HG02884 (cell line): ENCODE measurements around the gene PBXIP1.
"Not testable (repeated sequence)": the region's sequence is repeated elsewhere in the genome, so short reads cannot be mapped to it uniquely, and the experiment has no call there.

ENCODE experiments used
- ATAC-seq: cut with Tn5 transposase; IDR thresholded peaks from one replicate; pipeline ENCODE4 v1.9.1; 2021; ENCODE audit warnings: mild to moderate bottlenecking, moderate library complexity; ENCODE audit not compliant: unreplicated experiment

PBXIP1 gene

DNA sequence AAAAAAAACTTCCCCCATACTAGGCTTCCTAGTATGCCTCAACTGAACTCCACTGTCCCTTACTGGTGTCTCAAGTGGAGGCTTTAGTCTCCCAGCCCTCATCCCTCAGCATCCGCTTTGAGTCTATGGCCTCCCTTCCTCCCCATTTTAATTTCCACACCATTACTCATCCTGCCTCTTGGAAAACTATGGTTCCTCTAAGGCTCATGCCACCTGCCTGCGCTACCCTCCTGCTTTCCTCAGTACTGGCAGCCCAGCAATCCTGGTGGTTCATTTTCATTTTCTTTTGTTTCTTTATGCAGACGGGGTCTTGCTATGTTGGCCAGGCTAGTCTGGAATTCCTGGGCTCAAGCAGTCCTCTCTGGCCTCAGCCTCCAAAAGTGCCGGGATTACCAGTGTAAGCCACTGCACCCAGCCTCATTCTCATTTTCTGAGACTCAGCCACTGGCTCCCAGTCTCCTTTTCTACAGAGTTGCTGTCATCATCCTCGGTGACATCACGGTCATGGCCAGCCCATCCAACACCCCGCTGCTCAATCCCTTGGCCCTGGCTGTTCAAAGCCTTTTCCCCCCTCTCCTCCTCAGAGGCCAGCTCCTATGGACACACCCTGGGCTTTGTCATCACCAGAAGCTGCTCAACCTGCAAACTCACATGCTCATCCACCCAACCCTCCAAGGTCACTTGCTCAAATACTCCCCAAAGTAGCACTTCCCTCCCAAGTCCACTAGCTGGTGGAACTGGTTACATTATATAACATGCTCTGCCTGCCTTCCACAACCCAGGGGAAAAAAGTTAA lies 17.1 kb downstream of the PBXIP1 start:
- no peak for ATAC-seq

DNA sequence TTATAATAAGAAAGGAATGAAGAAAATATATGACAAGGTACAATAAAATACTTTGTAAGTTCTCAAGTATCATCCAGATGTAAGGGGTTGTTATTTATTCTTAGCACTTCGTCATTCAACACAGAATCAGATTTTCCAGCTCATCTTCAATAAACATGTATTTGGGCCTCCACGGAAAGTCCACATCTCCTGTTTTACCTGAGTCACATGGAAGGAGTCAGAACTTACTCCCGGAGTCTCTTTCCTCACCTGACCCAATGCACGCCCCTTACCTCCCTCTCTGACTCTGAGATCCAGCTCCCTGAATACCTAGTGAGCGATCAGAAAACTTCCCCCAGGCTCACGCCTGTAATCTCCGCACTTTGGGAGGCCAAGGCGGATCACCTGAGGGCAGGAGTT lies 17.9 kb downstream of the PBXIP1 start:
- no peak for ATAC-seq

DNA sequence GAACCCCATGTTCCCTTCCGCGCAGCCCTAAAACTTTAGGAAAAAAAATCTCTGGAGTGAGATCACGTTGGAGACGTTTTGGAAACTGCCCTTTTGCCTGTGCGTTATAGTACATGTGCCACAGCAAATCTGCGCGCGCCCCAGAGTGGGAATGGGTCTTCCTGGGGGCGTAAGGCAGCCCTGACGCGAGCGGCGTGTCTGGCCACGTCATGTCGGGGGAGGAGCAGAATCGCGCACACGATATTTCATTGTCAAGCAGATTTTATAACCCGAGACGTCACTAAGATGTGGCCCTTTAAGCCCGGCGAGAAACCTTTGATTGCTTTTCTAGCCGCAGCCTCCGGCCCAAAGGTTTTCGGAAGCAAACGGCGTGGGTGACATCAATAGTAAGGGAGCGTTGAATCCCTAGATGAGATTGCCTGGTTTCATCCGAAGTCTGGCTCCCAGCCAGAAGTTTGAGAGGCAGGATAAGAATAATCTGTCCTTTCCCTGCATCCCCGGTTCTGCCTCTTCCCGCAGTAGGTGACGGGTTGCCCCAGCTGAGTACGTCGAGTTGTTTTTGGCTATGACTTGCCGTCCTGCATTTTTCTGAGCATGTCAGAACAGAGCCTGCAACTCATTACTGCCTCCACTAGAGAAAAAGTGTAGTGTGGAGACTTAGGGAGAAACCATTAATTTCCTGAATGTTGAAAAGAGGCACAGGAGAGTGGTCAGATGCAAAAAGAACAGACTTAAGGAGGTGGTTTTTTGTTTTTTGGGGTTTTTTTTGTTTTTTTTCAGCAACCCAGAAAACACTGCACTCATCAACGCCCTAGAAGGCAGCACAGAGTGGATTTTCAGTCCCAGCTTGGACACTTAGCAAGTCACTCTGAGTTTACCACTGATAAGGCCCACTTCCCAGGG lies 18.6 kb downstream of the PBXIP1 start:
- ATAC-seq: peak; percentile 56

DNA sequence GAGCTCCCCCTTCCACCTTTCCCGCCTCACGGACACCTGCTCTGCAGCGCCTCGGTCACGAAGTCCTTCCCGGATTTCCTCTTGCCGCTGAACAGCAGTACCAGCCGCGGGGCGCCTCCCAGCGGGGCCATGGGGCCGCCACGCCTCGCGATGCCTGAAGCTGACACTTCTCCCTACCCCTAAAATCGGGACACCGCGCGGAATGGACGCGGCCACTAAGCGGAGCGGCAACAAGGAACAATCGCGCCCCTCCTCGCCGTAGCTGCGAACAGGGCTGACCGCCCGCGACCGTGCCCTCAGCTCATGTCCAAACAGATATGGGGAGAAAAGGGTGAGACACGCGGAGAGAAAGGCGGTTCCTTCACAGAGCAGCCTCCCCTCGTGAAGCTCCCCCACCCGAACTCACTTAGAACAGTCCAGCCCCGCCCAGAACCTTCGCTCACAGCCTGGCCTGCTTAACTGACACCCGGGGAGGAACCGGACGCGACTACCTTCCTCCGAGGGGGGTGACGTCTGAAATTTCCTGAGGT lies 19.3 kb downstream of the PBXIP1 start, which contains the start of gene PMVK:
TSS of gene PMVK (minus strand) at position 165 of the 530 bp plus-strand sequence. CDS start at position 131, 34 bp downstream.
- ATAC-seq: peak; percentile 62

DNA sequence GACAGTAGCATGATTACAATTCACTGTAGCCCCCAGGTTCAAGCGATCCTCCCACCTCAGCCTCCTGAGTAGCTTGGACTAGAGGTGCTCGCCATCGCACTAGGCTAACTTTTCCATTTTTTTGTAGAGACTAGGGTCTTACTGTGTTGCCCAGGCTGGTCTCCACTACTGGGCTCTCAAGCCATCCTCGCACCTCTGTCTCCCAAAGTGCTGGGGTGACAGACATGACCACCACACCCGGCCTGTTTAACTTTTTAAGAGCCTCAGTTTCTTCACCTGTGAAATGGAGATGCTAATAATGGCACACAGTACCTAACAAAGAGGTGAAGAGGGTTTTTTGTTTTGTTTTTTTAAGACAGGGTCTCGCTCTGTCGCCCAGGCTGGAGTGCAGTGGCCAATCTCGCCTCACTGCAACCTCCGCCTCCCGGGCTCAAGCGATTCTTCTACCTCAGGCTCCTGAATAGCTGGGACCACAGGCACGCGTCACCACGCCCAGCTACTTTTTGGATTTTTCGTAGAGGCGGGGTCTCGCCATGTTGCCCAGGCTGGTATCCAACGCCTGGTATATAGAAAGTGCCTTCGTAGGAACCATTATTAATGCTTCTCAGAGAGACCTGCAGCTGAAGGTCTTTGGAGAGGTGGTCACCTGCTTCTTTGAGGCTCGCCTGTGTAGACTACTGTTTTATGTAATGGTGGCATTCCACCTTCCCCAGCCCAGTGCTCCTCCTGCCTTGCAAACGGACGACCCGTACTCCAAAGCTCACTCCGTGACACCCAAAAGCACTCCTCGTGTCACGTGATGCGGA lies 19.9 kb downstream of the PBXIP1 start:
- ATAC-seq: no peak

DNA sequence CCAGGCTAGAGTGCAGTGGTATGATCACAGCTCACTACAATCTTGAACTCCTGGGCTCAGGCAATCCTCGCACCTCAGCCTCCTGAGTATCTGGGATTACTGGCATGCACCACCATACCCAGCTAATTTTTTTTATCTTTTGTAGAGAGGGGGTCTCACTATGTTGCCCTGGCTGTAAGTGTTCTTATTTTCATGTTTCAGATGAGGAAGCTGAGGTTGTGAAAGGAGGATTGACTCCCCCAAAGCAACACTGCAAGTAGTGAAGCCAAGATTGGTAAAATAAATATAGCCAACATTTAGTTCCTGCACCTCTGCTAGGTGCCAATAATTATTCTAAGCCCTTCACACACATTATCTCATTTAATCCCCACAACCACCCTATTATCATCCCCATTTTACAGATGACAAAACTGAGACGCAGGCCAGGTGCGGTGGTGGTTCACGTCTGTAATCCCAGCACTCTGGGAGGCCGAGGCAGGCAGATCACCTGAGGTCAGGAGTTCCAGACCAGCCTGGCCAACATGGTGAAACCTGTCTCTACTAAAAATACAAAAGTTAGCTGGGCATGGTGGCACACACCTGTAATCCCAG lies 21.4 kb downstream of the PBXIP1 start:
- ATAC-seq: no peak

DNA sequence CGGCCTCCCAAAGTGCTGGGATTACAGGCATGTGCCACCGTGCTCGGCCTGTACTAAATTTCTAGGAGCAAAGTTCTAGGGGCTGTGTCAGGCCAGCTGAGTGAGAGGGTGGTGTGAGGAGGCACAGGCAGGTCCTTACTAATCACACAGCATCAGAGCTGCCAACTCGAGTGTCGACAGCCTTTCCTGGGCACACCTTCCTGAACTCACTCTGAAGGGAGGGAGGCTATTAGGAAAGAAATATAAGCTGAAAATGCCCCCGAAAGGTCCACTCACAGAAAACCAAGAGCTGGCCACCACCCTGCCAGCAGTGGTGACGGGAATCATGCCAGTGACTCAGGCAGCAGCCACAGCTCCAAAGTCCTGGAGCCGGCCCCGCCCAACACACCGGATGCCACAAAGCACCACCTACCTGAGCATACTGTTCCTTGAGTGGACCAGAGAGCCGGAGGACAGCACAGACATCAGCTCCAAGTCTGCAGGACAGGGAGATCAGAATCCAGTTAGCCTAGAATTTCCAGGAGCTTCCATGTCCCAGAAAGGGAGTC lies 23.9 kb downstream of the PBXIP1 start:
- no peak for ATAC-seq

DNA sequence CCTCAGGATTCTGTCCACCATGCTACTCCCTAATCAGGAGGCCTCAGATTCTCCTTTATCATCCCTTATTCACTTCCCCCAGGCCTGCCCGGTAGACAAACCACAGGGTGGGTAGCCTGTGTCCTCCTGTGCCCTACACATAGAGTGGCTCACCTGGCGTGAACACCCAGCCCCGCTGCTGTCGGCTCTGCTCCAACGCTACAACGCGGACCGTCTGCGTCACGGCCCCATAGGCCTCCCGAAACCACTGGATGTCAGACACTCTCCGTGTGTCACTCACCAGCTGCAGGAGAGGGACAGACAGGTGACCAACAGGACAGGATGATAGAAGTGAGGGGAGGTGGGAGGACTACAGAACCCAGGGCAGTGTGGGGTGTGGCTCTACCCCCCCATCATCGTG lies 29.7 kb downstream of the PBXIP1 start:
- no peak for ATAC-seq

DNA sequence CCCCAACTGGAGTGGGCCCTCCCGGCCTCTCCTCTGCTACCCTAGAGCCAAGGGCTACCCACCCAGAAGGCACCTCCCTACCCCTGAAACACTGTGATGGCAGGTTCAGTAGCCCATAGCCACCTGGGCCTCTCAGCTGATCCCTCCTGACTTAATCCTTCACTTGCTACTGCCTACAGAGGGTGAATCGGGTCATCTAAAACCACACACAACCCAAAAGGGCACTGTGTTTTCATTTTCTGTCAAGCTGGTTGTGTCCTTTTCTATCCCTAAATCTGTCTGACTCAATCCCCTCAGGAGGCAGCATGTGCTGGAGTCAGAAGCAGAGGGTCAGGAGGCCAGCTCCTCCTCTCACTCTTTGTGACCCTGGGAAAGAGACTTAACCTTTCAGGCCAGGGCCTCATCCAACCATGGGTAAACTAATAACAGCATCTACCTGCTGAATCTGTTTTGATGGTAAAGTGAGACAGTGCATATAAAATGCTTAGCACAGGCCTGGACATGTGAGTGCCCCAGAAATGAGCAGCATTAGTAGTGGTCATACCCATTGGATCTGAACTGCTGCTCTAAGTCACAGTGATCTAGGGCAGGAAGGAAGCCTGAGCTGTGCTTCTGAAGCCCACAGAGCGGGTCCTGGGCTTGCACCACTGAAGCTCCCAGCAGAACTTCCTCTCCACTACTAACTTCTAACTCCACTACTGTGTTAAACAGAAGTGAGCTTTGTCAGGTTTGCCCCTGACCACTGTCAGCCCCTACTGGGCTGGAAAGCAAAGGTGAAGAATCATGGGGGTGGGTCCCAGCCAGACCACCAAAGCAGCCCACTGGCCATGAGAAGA lies 30.3 kb downstream of the PBXIP1 start:
- ATAC-seq: no peak

DNA sequence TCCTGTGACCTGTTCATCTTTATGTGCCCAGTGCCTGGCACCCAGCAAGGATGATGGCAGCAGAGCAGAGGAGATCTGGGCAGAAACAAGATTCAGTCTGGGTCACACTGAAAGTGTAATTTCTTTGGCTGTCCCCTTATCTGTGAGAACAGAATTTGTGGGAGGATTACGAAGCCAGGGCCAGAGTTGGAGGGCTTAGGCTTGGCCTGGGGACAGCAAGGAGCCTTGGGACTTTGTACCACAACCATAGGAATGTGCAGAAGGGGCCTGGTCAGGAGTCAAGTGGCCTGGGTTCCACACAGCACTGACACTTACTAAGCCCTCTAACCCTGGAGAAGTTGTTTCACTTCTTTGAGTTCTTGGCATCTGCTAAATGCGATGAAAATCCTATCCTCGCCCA lies 32.2 kb downstream of the PBXIP1 start:
- ATAC-seq: no peak

DNA sequence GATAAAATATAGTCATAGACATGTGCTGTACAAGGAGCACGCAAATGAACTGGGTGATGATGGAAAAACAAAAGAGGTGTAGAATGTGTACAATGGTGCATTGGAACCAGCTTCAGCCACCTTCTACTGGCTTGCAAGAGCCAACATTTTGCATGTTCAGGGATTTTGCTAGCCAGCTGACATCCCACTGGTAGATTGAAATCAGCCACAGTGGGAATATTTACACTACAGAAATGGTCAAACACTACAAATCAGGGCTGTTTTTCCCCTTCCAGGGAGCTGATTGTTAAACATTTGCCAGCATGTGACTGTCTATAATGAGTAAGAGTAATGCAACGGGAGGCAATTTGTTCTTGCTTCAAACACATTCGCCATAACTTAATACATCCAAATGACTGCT lies 42.6 kb downstream of the PBXIP1 start:
- no peak for ATAC-seq

DNA sequence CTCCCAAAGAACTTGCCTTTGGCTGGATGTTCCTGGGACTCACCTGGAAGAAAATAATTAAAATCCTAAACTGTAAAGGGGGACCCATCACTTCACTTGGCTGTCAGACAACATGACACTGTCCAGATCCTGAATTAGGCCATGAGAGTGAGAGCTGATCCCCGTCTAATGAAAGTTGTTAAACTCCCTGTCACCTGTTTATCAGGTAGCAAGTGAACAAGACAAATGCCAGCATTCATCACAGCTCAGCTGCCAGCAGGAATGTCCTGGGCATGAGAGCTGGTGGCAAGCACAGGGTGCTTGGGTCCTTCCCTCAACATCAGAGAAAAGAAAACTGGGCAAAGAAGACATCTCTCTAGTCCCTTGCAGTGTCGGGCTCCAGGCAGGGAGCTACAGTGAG lies 43.1 kb downstream of the PBXIP1 start:
- ATAC-seq: no peak

DNA sequence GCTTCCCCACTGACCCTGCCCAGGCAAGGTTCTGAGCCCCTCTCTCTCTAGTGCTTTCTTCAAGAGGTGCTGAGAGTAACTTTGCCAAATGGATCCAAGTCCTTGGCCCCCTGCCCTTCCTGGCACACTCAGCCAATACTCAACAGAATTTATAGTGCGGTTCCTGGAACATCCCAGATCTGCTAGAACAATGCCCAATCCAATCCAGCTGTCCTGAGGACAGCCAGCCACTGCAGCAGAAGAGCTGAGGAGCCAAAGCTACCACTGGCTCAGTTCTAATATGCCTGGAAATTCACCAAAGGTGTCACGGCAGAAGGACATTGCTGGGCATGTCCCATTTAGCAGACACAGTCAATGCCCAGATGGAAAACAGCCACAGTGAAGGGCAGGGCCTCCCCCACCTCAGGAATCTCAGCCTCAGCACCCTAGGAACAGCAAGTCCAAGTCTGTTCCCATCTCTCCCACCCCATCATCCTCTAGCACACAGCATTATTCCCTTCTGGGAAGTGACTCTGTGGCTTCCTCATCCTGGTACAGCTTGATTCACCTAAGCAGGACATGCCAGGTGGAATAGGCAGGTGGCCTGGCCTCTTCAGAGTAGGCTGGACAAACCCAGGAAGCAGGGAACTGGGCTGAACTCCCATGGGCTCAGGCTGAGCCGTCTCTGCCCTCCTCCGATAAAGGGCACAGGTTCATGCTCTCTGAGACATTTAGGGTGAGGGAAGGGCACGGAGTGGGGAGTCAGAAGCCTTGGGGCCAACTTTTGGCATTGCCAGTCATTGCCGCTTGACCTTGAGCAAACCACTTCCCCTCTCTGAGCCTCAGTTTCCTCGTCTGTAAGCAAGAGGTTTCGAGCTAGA lies 44.0 kb downstream of the PBXIP1 start:
- ATAC-seq: no peak

DNA sequence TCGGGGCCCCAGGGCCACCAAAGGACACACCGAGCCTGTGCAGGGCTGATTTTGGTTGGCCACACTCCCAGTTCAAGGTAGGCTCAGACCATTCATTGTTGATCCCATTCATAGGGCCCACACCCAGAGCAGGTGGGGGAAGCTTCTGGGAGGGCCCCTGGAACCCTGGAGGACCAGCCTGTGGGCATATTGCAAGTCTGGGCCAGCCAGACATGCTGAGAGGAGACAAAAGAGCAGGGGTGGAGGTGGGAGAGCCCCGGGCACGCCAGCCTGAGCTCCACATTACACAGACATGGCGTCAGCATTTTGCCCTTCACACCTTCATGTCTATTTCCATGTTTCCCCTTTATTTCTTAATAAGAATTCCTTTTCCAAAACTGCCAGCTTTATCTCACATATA lies 45.0 kb downstream of the PBXIP1 start:
- no peak for ATAC-seq

DNA sequence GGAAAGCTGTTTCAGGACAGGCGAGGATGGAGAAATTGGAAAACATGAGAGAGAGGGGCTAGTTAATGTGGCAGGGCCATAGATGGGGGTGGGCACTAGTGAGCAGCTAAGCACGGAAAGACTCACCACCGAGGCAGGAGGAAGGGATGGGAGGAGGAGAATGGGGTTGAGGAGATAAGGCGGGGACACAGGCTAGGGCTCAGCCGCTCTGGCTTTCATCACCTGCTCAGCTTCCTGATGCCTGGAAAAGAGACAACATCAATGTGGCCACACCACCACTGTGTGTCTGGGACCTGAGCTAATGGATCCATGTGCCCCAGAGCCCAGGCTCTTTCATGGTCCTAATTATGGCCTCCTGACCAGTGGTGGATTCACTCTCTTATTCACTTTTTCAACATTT lies 47.0 kb downstream of the PBXIP1 start:
- ATAC-seq: no peak

DNA sequence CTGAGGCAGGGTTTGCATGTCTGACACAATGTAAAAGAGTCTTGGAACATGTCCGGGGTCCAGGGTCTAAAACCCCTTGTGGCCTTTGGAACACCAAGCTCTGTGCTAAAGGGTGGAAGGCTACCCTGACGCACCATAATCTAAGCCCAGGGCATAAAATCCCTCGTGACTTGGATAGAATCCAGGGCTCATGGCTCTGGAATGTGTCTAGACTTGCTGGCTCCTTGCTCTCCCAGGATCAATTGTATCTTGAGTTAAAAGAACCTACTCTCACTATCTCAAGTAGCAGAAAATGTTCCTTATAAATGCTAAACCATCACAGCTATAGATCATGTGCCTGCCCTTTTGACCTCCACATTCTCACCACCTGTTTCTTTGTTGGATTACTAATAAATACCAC lies 47.8 kb downstream of the PBXIP1 start:
- not testable (repeated sequence) for ATAC-seq

DNA sequence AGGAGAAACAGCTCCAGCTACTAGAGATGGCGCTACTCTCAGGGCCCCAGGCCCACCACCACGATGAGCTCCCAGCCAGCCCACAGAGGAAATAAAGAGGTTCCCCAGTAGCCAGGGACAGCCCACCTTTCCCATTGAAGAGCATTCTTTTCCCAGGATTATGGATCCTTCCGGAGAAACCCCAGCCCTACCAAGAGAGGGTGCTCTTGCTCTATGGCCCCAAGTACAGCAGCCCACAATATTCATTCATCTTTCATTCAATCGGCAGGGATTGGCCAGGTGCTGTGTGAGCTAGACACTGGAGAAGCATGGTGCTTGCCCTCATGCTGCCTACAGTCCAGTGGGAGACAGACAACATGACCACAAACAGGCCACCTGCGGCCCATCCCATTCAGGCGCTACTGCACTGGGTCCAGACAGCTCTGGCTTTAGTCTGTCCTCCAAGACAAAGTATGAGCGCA lies 49.2 kb downstream of the PBXIP1 start:
- ATAC-seq: no peak

DNA sequence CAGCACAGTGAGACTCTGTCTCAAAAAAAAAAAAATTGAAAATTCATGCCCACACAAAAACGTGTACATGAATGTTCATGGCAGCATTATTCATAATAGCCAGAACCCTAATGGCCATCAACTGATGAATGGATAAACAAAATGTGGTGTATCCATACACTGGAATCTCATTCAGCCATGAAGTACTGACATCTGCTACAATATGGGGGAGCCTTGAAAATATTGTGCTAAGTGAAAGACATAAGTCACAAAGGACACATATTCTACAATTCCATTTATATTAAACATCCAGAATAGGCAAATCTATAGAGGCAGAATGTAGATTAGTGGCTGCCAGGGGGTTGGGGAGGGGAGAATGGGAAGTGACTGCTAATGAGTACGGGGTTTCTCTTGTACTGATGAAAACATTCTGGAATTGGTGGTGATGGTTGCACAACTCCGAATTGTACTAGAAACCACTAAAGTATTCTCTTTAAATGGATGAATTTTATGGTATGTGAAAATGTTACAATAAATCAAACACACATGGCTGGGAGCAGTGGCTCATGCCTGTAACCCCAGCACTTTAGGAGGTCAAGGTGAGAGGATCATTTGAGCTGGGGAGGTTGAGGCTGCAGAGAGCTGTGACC lies 52.8 kb downstream of the PBXIP1 start:
- no peak for ATAC-seq
